ENCODE data around the gene RELL1.

Gene RELL1

DNA sequence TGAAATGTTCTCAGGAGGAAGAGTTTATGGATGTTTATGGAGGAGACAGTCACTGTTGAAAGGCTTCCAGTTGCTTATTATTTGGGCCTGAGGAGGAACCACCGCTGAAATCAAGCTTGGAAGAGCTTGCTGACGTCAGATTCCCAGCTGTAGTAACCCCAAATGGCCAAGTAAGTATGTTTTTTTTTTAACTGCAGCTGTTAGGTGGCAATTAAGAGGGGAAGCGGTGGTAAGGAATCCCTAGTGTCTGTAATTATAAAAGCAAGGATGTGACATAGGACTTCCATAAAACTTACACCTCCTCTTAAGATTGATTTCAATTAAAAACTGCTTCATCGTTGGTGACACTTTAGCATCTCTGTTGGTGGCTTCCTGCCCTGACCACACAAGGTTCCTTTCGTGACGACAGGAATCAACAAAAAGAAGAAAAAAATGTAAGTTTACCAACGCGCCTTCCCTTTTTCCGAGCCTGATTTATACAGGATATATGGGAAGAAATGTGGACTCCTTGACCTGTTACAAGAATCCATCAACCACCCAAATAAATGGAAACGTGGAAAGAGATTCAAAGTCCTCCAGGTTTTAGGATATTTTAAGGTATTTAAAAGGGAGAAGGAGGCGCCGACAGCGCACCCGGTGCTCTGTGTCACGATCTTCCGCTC lies 884 bp downstream of the RELL1 start:
- Histone ChIP-seq H3K36me3 (ENCODE audit: control insufficient read depth, insufficient read depth, low read length) (no peaks in the 10 kb centered on the region), H3K79me2 (no peaks in the 10 kb centered on the region)
- TF ChIP-seq, protein P1, sequence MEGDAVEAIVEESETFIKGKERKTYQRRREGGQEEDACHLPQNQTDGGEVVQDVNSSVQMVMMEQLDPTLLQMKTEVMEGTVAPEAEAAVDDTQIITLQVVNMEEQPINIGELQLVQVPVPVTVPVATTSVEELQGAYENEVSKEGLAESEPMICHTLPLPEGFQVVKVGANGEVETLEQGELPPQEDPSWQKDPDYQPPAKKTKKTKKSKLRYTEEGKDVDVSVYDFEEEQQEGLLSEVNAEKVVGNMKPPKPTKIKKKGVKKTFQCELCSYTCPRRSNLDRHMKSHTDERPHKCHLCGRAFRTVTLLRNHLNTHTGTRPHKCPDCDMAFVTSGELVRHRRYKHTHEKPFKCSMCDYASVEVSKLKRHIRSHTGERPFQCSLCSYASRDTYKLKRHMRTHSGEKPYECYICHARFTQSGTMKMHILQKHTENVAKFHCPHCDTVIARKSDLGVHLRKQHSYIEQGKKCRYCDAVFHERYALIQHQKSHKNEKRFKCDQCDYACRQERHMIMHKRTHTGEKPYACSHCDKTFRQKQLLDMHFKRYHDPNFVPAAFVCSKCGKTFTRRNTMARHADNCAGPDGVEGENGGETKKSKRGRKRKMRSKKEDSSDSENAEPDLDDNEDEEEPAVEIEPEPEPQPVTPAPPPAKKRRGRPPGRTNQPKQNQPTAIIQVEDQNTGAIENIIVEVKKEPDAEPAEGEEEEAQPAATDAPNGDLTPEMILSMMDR (IDR thresholded peaks at IDR 0.05): no peak

DNA sequence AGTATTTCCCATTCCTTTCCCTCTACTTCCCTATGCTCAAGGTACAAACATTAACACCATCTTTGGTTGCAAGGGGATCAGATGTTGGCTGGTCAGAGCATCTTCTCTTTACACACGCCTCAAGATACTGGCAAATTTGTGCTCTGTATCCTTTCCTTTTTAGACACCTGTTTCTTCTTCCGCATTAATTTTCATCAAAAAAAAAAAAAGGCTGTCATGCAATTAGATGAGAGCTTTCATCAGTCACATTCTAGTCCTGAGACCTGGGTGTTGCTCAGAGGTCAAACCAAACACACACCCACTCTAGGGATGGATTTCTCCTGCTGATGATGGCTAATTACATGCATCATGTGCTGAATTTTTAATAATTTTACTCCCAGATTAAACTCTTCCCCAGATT lies 2.0 kb downstream of the RELL1 start:
- no peak overlapping the region for H3K4me3 ChIP-seq (ENCODE audit: low read depth, low read length)
- H3K9me3 ChIP-seq (ENCODE audit: control insufficient read depth, low read length): no peaks in the 10 kb centered on the region
- no peak overlapping the region for H3K27ac ChIP-seq

More for the DNA sequence above, 884 bp downstream of the RELL1 start:
- no peaks in the 10 kb centered on the region for H3K27me3 ChIP-seq (ENCODE audit: control insufficient read depth, insufficient read depth, low read length)
- peak overlapping the region; percentile 76 for H3K27ac ChIP-seq
- peak overlapping the region; percentile 67 for H3K4me3 ChIP-seq (ENCODE audit: low read depth, low read length)
- peak overlapping the region; percentile 74 for H3K4me2 ChIP-seq (ENCODE audit: low read length)
- H3K4me1 ChIP-seq: no peaks in the 10 kb centered on the region
- peak overlapping the region; percentile 94 for H2AFZ ChIP-seq
- H3K9me3 ChIP-seq (ENCODE audit: control insufficient read depth, low read length): no peaks in the 10 kb centered on the region
- no peak overlapping the region for H3K9ac ChIP-seq

DNA sequence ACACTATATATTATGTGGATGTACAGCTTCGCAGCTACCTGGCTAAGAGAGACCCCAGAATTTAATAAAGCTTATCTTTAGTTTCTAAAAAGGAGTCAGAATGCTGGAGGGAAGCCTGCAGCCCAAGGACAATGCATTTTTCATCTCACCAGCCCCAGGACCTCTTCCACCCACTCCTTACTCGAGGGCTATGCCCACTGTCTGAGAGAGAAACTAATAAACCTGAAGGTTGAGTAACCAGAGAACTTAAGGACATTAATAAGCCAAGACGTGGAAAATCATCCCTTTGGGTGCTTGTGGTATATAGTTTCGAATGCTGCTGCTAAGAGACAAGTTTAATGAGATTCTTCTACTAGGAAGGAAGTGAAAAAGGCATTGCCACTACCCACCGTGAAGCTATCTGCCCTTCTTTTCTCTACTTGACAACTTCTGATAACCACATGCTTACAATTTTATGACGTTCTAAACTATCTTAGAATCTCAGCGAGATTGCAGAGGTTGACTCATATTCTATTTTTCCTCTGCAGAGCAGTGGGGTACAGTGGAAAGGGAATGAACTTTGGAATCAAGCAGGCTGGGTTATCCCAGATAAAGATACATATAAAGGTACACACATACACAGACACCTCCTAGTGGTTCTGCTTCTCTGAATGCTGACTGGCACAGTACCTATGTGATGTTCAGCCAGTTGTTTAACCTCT lies 3.3 kb downstream of the RELL1 start:
- Histone ChIP-seq H3K4me1 (no peaks in the 10 kb centered on the region), H3K9ac (no peak overlapping the region), H3K4me3 (ENCODE audit: low read depth, low read length) (no peak overlapping the region), H2AFZ (no peak overlapping the region), H3K9me3 (ENCODE audit: control insufficient read depth, low read length) (no peaks in the 10 kb centered on the region), H3K79me2 (no peaks in the 10 kb centered on the region), H3K27me3 (ENCODE audit: control insufficient read depth, insufficient read depth, low read length) (no peaks in the 10 kb centered on the region), H3K4me2 (ENCODE audit: low read length) (no peak overlapping the region), H3K36me3 (ENCODE audit: control insufficient read depth, insufficient read depth, low read length) (no peaks in the 10 kb centered on the region), H3K27ac (no peak overlapping the region)
- TF ChIP-seq, protein P1 (IDR thresholded peaks at IDR 0.05): no peak

More for the DNA sequence above, 2.0 kb downstream of the RELL1 start:
- Histone ChIP-seq H2AFZ (no peak overlapping the region), H3K9ac (no peak overlapping the region), H3K79me2 (no peaks in the 10 kb centered on the region), H3K4me1 (no peaks in the 10 kb centered on the region), H3K4me2 (ENCODE audit: low read length) (no peak overlapping the region), H3K27me3 (ENCODE audit: control insufficient read depth, insufficient read depth, low read length) (no peaks in the 10 kb centered on the region), H3K36me3 (ENCODE audit: control insufficient read depth, insufficient read depth, low read length) (no peaks in the 10 kb centered on the region)
- TF ChIP-seq, protein P1 (IDR thresholded peaks at IDR 0.05): no peak

DNA sequence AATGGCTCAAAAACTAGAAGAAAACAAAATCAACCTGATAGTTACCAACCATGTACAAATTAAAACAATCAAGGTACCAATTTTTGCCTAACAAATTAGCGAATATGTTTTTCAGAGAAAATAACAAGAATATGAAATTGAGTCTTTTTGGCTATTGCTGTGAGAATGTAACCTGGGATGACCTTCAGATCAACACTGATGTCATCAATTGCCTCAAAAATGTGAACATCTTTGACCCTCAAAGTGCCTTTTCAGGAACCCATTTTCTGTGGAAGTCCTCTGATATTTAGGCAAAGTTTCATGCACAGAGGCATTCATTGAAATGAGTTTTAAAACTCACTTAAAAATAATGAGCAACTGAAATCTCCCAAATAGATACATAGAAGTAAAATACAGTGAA lies 6.1 kb downstream of the RELL1 start:
- no peaks in the 10 kb centered on the region for H3K9me3 ChIP-seq (ENCODE audit: control insufficient read depth, low read length)
- no peak overlapping the region for H3K4me3 ChIP-seq (ENCODE audit: low read depth, low read length)
- H3K27me3 ChIP-seq (ENCODE audit: control insufficient read depth, insufficient read depth, low read length): no peaks in the 10 kb centered on the region
- TF ChIP-seq, protein P1 (IDR thresholded peaks at IDR 0.05): no peak
- H3K4me1 ChIP-seq: no peaks in the 10 kb centered on the region
- H3K36me3 ChIP-seq (ENCODE audit: control insufficient read depth, insufficient read depth, low read length): no peaks in the 10 kb centered on the region
- H3K79me2 ChIP-seq: no peaks in the 10 kb centered on the region
- no peak overlapping the region for H2AFZ ChIP-seq
- no peak overlapping the region for H3K27ac ChIP-seq
- no peak overlapping the region for H3K9ac ChIP-seq
- no peak overlapping the region for H3K4me2 ChIP-seq (ENCODE audit: low read length)
